Measurements from ENCODE around the gene TMEM201.

DNA sequence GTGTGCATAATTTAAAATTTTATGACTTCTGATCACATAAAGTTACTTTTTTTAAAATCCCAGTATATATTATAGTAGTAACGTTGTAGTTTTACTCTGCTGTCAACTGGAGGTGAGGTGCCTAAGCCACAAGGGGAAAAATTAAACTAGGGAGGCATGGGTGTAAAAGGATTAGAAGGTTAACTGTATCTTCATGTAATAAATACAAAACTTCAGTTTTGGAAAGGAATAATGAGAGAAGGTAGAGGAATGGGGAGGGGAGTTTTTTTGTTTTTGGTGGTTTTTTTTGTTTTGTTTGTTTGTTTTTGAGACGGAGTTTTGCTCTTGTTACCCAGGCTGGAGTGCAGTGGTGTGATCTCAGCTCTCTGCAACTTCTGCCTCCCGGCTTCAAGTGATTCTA is 43.8 kb upstream of the TMEM201 start:
- TF ChIP-seq, protein P1, sequence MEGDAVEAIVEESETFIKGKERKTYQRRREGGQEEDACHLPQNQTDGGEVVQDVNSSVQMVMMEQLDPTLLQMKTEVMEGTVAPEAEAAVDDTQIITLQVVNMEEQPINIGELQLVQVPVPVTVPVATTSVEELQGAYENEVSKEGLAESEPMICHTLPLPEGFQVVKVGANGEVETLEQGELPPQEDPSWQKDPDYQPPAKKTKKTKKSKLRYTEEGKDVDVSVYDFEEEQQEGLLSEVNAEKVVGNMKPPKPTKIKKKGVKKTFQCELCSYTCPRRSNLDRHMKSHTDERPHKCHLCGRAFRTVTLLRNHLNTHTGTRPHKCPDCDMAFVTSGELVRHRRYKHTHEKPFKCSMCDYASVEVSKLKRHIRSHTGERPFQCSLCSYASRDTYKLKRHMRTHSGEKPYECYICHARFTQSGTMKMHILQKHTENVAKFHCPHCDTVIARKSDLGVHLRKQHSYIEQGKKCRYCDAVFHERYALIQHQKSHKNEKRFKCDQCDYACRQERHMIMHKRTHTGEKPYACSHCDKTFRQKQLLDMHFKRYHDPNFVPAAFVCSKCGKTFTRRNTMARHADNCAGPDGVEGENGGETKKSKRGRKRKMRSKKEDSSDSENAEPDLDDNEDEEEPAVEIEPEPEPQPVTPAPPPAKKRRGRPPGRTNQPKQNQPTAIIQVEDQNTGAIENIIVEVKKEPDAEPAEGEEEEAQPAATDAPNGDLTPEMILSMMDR (IDR thresholded peaks at IDR 0.05): no peak
- no peak for TF ChIP-seq POLR2A (IDR thresholded peaks at IDR 0.05)

All from ovary (tissue), 3 donors.